ENCODE measurements around the gene STARD3. TPM values are rescaled to one million over a fixed set of nuclear protein-coding genes. Genes with fewer than 3 reads are reported as not detected.

Gene STARD3
- total RNA-seq, 1 donor from 2014 or later = 58.2 TPM

GRCh38 chr17:39636587-39636926 is 387 bp upstream of the STARD3 start:
- ChIA-PET CTCF (interaction anchor here (0.6 to 1.9 kb wide), 4 partner anchors 13 to 89 kb away, joined by 3 to 8 read pairs (median 5); partner anchors contain the start of gene PNMT), POLR2A (interaction anchor here (2.0 kb wide), 1 partner anchor 52 kb away, joined by 6 read pairs; the partner anchor contains the start of gene PGAP3)
- no peak for TF ChIP-seq CTCF (IDR thresholded peaks at IDR 0.05)
- H3K9me3 Mint-ChIP-seq = no peaks in the 10 kb centered on the region
- intact Hi-C loops (cut with micrococcal nuclease) = loop anchor here (2.0 to 5.0 kb wide), 3 partner anchors 14 to 346 kb away; partner anchors contain the start of gene PSMD3
- no peaks in the 10 kb centered on the region for H3K27me3 Mint-ChIP-seq
- peak overlapping the region; percentile 86 for H3K27ac Mint-ChIP-seq
- H3K4me3 Mint-ChIP-seq = peak overlapping the region; percentile 90
- ATAC-seq (ENCODE audit: low read depth) = peak; percentile 14
- peaks cover 4% of the 10 kb centered on the region for H3K36me3 Mint-ChIP-seq (ENCODE audit: low read depth)
- no peak for DNase-seq
- peaks cover 59% of the 10 kb centered on the region for H3K4me1 Mint-ChIP-seq

- Mint-ChIP-seq H3K9me3 (no peaks in the 10 kb centered on the region), H3K36me3 (ENCODE audit: low read depth) (peaks cover 5% of the 10 kb centered on the region), H3K27ac (peak overlapping the region; percentile 86), H3K27me3 (no peaks in the 10 kb centered on the region), H3K4me1 (peaks cover 74% of the 10 kb centered on the region), H3K4me3 (peak overlapping the region; percentile 90)
- ChIA-PET POLR2A (interaction anchor here (0.5 to 0.6 kb wide), 2 partner anchors 34 to 502 kb away, joined by 3 to 4 read pairs; partner anchors contain the start of gene CASC3), CTCF (interaction anchor here (0.6 to 1.9 kb wide), 4 partner anchors 15 to 536 kb away, joined by 3 to 8 read pairs (median 6); no protein-coding TSS in a partner anchor)
- no peak for ATAC-seq (ENCODE audit: low read depth)
- no peak for DNase-seq
- no peak for TF ChIP-seq CTCF (IDR thresholded peaks at IDR 0.05)
- intact Hi-C loops (cut with micrococcal nuclease) = loop anchor here (5.0 kb wide), 1 partner anchor 344 kb away; the partner anchor contains the start of gene PSMD3
These were observed 1.4 kb downstream of the STARD3 start for GRCh38 chr17:39638317-39638716.

GRCh38 chr17:39639043-39639442 is 2.1 kb downstream of the STARD3 start:
- intact Hi-C loops (cut with micrococcal nuclease) = loop anchor here (5.0 kb wide), 1 partner anchor 343 kb away; the partner anchor contains the start of gene PSMD3
- Mint-ChIP-seq H3K36me3 (ENCODE audit: low read depth) (peaks cover 8% of the 10 kb centered on the region), H3K4me1 (peaks cover 79% of the 10 kb centered on the region), H3K4me3 (peak overlapping the region; percentile 38), H3K9me3 (no peaks in the 10 kb centered on the region), H3K27me3 (no peaks in the 10 kb centered on the region), H3K27ac (no peak overlapping the region)
- TF ChIP-seq CTCF (IDR thresholded peaks at IDR 0.05) = no peak
- ChIA-PET POLR2A (no interaction called here), CTCF (interaction anchor here (1.1 to 1.5 kb wide), 2 partner anchors 16 to 17 kb away, joined by 4 to 5 read pairs; no protein-coding TSS in a partner anchor)
- ATAC-seq (ENCODE audit: low read depth) = no peak
- no peak for DNase-seq

- TF ChIP-seq CTCF (IDR thresholded peaks at IDR 0.05) = no peak
- H3K27me3 Mint-ChIP-seq = no peaks in the 10 kb centered on the region
- H3K4me3 Mint-ChIP-seq = peak overlapping the region; percentile 24
- intact Hi-C loops (cut with micrococcal nuclease) = loop anchor here (5.0 kb wide), 1 partner anchor 342 kb away; the partner anchor contains the start of gene PSMD3
- DNase-seq = no peak
- H3K4me1 Mint-ChIP-seq = peaks cover 73% of the 10 kb centered on the region
- H3K27ac Mint-ChIP-seq = no peak overlapping the region
- H3K9me3 Mint-ChIP-seq = no peaks in the 10 kb centered on the region
- ATAC-seq (ENCODE audit: low read depth) = no peak
- ChIA-PET POLR2A (no interaction called here), CTCF (interaction anchor here (1.5 kb wide), 1 partner anchor 16 kb away, joined by 4 read pairs; no protein-coding TSS in a partner anchor)
- H3K36me3 Mint-ChIP-seq (ENCODE audit: low read depth) = peaks cover 8% of the 10 kb centered on the region
These were observed 2.9 kb downstream of the STARD3 start for GRCh38 chr17:39639566-39640458.

- H3K4me1 Mint-ChIP-seq = peaks cover 77% of the 10 kb centered on the region
- H3K27me3 Mint-ChIP-seq = no peaks in the 10 kb centered on the region
- DNase-seq (no peak), ATAC-seq (ENCODE audit: low read depth) (no peak)
- H3K9me3 Mint-ChIP-seq = no peaks in the 10 kb centered on the region
- peaks cover 13% of the 10 kb centered on the region for H3K36me3 Mint-ChIP-seq (ENCODE audit: low read depth)
- no peak for TF ChIP-seq CTCF (IDR thresholded peaks at IDR 0.05)
- no peak overlapping the region for H3K4me3 Mint-ChIP-seq
- intact Hi-C loops (cut with micrococcal nuclease) = no loop called here
- H3K27ac Mint-ChIP-seq = peak overlapping the region; percentile 24
- ChIA-PET POLR2A (no interaction called here), CTCF (interaction anchor here (0.7 to 1.5 kb wide), 2 partner anchors 17 to 19 kb away, joined by 3 to 4 read pairs; no protein-coding TSS in a partner anchor)
These were observed 3.7 kb downstream of the STARD3 start for GRCh38 chr17:39640591-39641031.

Data from activated B cell treated with CpG ODN at 0.5 μM for 24 hours (primary cell).